Lung microvascular endothelial cell (primary cell): ENCODE results near the gene PRAMEF18. TPM values are rescaled to one million over a fixed set of nuclear protein-coding genes. Genes with fewer than 3 reads are reported as not detected.
"Not testable (repeated sequence)": the region's sequence is repeated elsewhere in the genome, so short reads cannot be mapped to it uniquely, and the experiment has no call there.

Experiments used
- DNase-seq, 2 donors: peaks; one replicate each; pipeline versions ENCODE4 v3.0.0 to v3.0.0-alpha.2; 2010; ENCODE audit warnings: low read depth in 2 of 2
- total RNA-seq: library from RNA; depleted of rRNA; stranded (reverse); fragments of >200 nt; gene quantifications from 2 replicates; pipeline ENCODE4 v1.2.1, GENCODE V29; 2014

The PRAMEF18 gene, protein sequence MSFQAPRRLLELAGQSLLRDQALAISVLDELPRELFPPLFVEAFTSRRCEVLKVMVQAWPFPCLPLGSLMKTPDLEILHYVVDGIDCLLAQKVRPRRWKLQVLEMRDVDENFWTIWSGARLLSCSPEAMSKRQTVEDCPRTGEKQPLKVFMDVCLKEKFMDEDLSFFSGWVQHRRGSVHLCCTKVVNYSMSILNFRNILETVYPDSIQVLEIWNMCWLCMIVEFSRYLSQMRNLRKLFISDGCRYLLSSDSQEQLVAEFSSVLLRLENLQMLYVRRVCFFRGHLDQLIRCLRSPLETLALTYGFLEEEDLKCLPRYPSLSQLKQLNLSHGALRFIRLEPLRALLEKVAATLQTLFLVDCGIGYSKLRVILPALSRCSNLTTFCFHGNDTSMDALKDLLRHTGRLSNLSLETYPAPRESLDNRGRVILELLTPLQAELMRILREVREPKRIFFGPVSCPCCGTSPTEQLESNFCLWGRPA
- total RNA-seq: not detected in 2 replicates

DNA sequence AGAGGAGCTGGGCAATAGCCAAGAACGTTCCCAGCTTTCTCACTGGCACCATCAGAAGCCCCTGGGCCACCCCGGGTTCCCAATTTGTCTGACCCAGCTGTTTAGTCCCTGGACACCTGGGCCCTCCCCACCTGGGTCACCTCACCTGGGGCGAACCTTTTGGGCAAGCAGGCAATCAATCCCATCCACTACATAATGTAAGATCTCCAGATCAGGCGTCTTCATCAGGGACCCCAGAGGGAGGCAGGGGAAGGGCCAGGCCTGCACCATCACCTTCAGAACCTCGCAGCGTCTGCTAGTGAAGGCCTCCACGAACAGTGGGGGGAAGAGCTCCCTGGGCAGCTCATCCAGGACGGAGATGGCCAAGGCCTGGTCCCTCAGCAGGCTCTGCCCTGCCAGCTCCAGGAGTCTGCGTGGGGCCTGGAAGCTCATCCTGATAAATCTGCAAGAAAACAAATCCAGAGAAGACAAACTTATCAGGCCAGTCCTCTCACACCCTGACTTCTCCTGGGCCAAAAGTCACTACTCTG, at the start of gene PRAMEF18:
TSS of gene PRAMEF18 (minus strand) at position 480 of the 530 bp plus-strand sequence. CDS start at position 432, 48 bp downstream.
- not testable (repeated sequence) for DNase-seq

DNA sequence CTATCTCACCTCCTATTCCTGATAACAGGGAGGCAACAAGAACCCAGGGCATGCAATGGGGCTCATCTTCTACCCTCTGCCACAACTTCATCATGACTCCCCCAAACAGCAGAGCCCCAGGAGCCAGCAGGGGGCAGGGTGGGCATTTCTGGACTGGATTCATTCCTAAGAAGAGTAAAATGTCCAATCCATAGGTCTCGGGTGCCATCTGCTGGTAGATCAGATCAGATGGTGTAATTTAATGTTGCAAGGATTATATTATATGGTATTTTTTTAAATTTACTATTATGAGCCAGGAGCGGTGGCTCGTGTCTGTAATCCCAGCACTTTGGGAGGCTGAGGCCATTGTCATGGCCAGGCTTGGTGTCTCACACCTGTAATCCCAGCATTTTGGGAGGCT, 39.2 kb upstream of the PRAMEF18 start:
- DNase-seq: not testable (repeated sequence)

DNA sequence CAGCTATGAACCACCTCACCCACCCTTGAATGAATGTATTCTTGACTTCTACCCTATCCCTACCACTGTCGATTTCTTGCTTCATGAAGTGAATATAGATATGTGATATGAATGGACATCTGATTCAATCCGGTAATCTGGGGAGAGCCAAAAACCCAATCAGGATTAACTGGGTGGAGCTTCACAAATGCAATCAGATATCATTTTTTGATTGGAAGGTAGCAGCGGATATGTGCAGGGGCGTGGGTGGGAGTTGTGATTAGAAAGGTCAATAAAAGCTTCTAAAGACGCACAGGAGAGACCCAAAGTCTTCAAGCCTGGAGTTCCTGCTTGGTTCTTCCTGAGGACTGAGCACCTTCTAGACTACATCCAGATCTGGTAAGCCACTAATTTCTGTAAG, 27.9 kb upstream of the PRAMEF18 start, which contains the start of gene PRAMEF5:
TSS of gene PRAMEF5 (plus strand) at position 301 of the 400 bp plus-strand sequence. CDS start 5,071 bp downstream, outside the sequence.
- not testable (repeated sequence) for DNase-seq

DNA sequence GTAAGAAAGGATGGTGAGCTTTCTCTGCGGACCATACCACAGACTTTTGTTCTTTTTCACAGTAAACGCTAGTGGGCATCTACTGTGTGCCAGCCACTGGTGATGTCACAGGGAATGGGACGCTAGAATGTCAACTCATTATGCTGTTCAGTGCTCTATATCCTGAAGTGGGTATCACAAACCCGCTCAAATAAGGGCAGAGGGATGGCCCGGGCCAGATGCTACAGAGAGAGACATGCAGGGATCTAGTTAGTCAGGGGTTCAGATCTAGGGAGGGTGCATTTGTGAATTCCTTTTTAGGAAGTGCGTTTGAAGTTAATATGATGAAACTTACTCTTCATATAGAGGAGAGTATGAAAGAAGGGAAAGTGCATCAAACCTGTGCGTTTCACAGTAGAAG, 21.2 kb upstream of the PRAMEF18 start:
- not testable (repeated sequence) for DNase-seq

DNA sequence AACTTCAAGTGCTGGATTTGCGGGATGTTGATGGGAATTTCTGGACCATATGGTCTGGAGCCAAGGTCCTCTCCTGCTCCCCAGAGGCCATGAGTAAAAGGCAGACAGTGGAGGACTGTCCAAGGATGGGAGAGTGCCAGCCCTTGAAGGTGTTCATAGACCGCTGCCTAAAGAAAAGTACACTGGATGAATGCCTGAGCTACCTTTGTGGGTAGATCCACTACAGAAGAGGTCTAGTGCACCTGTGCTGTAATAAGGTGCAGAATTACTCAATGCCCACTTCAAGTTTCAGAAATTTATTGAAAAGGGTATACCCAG, 20.6 kb upstream of the PRAMEF18 start:
- not testable (repeated sequence) for DNase-seq

DNA sequence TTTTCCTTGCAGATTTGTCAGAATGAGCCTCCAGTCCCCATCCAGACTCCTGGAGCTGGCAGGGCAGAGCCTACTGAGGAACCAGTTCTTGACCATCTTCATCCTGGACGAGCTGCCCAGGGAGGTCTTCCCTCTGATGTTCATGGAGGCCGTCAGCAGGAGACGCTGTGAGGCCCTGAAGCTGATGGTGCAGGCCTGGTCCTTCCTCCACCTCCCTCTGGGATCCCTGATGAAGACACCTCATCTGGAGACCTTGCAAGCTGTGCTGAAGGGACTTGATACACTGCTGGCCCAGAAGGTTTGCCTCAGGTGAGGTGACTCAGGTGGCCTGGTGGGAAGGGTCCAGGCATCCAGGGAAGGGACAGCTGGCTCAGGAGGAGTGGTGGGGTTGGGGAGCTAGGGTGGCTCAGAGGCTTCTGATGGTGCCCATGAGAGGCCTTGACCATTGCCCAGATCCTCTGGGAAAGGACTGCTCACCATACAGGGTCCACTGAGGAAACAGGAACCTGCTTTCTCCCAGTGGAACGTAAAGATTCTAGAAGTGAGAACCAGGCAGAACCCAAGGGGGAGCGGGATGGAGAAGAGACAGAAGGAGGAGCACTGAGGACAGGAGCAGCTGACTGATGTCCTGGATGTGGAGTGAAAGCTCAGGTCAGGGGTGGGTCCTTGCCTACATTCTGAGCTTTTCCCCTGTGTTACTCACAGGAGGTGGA, 20.0 kb upstream of the PRAMEF18 start:
- not testable (repeated sequence) for DNase-seq

DNA sequence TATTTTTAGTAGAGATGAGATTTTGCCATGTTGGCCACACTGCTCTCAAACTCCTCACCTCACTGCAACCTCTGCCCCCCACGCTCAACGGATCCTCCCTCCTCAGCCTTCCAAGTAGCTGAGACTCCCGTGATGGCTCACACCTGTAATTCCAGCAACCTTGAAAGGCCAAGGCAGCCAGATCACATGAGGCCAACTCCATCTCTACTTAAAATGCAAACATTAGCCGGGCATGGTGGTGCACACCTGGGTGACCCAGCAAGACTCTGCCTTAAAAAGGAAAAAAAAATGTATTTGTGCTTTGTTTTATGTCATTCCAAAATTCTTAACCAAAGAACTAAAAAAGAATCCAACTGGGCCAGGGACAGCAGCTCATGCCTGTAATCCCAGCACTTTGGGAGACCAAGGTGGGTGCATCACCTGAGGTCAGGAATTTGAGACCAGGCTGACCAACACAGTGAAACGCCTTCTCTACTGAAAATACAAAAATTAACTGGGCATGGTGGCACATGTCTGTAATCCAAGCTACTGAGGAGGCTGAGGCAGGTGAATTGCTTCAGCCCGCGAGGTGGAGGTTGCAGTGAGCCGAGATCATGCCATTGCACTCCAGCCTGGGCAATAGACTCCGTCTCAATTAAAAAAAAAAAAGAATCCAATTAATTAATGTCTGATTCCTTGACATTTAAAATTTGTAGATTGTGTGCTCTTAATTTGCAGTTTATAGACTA, 17.7 kb upstream of the PRAMEF18 start:
- not testable (repeated sequence) for DNase-seq

DNA sequence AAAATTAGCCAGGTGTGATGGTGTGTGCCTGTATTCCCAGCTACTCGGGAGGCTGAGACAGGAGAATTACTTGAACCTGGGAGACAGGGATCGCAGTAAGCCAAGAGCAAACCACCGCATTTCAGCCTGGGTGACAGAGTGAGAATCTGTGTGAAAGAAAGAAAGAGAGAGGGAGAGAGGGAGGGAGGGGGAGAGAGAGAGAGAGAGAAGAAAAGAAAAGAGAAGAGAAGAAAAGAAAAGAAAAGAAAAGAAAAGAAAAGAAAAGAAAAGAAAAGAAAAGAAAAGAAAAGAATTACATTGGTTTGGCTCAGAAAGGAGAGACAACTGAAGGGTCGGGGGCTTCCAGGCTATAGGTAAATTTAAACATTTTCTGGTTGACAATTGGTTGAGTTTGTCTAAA, 13.7 kb upstream of the PRAMEF18 start:
- not testable (repeated sequence) for DNase-seq

DNA sequence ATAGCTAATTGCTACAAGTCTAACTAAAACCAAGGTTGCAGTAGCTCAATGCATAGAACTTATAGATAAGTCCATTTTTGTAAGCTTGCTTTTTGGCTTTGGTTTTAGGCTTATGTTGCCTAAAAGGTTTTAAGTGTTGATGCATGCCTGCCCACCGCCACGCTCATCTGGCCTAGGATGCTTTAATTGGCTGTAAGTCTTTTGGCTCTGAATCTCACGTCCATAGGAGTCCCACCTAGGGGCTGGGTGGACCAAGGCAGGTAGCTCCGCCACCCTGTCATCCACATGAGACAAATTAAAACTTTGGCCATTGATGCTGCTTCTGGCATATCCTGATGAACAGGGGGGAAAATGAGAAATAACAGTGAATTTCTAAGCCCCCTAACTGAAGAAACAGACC, 11.6 kb upstream of the PRAMEF18 start:
- not testable (repeated sequence) for DNase-seq

DNA sequence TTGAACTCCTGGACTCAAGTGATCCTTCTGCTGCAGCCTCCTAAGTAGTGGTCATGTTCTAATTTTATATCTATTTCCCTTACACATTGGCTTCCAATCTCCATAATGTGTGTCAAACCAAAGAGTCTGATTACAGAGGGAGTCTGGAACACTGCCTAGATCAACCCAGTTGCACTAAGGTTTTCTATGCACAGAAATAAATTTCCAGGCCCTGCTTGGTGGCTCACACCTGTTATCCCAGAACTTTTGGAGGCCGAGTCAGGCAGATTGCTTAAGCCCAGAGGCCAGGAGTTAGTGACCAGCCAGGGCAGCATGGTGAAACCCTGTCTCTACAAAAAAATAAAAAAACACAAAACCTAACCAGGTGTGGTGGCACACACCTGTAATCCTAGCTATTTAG, 8.1 kb upstream of the PRAMEF18 start:
- not testable (repeated sequence) for DNase-seq

DNA sequence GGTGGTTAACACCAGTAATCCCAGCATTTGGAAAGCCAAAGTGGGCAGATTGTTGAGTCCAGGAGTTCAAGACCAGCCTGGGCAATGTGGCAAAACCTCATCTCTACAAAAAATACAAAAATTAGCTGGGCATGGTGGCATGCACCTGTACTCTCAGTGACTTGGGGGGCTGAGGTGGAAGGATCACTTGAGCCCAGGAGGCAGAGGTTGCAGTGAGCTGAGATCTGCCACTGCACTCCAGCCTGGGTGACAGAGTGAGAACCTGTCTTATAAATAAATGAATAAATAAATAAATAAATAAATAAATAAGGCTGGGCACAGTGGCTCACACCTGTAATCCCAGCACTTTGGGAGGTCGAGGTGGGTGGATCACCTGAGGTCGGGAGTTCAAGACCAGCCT, 6.1 kb upstream of the PRAMEF18 start:
- DNase-seq: not testable (repeated sequence)

DNA sequence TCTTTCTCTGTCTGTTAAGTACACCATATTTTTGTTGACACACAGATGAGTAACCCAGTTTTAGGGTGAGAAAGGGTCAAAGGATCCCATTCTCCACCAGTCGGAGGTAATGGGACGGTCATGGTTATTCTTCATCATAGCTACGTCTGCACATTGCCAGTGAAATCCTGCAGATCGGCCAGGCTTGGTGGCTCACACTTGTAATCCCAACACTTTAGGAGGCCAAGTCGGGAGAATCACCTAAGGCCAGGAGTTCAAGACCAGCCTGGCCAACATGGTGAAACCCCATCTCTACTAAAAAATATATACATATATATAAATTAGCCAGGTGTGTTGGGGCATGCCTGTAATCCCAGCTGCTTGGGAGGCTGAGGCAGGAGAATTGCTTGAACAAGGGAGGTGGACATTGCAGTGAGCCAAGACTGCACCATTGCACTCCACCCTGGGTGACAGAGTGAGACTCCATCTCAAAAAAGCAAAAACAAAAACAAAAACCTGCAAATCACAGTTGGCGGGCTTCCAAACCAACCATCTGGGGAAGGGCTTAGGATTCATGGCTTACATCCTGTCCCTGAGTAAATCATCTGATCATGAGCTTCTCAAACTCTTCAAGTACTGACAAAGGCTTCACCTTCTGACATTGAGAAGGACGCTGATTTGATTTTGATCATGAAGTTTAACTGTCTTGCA, 5.3 kb upstream of the PRAMEF18 start:
- DNase-seq: not testable (repeated sequence)

DNA sequence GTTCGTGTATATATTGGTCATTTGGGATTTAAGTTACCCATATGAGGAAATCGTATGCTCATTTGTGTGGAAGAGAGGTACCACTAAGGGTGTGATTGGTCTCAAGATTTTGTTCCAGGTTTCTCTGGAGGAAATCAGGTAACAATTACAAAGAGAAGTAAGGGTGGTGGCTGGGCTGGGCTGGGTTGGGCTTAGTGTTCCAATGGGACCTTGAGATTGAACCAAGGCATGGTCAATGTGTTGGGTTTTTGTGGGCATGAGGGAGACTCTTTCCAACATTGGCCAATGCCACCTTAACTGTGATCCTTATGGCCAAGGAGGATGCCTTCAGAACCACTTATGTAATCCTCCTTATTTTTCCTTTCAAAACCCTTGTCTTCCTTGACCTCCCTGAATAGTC, 4.6 kb upstream of the PRAMEF18 start:
- DNase-seq: not testable (repeated sequence)

DNA sequence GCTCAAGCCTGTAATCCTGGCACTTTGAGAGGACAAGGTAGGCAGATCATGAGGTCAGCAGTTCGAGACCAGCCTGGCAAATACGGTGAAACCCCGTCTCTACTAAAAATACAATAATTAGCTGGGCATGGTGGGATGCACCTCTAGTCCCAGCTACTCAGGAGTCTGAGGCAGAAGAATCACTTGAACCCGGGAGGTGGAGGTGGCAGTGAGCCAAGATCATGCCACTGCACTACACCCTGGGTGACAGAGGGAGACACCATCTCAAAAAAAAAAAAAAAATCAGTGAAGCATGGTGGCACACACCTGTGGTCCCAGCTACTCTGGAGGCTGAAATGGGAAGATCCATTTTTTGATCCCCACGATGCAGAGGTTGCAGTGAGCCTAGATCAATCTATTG, 4.1 kb upstream of the PRAMEF18 start:
- not testable (repeated sequence) for DNase-seq

DNA sequence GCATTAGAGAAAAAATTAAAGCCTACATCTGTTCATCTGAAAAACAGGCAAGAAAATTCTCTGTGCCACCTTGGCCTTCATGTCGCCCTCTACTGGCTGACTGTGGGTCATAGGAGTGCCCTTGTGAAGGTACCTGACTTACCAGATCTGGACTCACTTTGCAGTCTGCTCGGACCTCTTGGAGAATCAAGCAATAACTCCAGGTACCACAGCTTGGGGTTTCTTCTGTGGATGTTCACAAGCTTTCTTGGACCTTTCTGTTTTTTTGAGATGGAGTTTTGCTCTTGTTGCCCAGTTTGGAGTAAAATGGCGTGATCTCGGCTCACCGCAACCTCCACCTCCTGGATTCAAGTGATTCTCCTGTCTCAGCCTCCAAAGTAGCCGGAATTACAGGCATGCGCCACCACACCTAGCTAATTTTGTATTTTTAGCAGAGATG, 2.4 kb upstream of the PRAMEF18 start:
- DNase-seq: peak in 1 of 2 donors; percentile 10

DNA sequence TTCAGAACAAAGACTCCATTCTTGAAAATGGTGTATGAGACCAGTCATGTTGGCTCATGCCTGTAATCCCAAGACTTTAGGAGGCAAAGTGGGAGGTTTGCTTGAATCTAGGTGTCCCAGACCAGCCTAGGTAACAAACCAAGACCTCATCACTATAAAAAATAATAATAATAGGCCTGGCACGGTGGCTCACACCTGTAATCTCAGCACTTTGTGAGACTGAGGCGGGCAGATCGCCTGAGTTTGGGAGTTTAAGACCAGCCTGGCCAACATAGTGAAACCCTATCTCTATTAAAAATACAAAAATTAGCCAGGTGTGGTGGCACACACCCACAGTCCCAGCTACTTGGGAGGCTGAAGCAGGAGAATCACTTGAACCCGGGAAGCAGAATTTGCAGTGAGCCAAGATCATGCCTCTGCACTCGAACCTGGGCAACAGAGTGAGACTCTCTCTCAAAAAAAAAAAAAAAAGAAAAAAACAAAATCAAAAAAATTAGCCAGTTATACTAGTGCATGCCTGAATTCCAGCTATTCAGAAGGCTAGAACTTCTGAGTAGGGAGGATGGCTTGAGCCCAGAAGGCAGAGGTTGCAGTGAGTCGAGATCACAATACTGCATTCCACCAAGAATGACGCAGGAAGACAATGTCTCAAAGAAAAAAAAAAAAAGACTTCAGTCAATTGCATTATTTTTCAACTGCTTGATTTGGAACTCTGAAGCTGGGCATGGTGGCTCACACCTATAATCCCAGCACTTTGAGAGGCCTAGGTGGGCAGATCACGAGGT, 1.5 kb upstream of the PRAMEF18 start:
- DNase-seq: not testable (repeated sequence)

DNA sequence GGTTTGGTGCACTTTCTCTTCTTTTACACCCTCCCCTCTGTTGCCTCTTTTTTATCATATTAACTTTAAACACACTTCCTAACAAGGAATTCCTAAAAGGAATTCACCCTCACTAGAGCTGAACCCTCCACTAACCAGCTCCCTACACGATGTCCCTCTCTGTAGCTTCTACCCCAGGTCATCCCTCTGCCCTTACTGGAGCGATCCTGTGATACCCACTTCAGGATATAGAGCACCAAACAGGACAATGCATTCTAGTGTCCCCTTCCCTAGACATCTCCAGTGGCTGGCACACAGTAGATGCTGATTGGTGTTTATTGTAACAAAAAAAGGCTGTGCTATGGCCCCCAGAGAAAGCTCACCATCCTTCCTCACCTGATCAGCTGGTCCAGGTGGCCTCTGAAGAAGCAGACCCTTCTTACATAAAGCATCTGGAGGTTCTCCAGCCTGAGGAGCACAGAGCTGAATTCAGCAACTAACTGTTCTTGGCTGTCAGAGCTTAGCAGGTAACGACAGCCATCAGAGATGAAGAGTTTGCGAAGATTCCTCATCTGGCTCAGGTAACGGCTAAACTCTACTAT, 1.4 kb downstream of the PRAMEF18 start:
- no peak for DNase-seq

DNA sequence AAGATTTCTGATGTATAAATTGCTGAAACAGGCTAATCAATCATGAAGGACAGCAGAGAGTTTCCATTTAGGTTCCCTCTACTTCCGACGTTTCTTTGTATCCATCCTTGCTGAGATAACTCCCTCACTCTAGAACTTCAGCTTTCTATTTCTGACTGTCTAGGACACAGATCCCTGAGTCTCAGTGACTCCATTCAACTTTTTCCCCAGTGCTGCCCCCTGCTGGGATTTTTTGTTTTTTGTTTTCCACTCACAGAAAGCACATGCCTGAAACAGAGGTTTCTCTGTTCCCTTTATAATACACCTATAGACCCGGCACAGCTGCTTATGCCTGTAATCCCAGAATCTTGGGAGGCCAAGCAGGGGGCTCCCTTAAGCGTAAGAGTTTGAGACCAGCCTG, 3.2 kb downstream of the PRAMEF18 start:
- DNase-seq: not testable (repeated sequence)

DNA sequence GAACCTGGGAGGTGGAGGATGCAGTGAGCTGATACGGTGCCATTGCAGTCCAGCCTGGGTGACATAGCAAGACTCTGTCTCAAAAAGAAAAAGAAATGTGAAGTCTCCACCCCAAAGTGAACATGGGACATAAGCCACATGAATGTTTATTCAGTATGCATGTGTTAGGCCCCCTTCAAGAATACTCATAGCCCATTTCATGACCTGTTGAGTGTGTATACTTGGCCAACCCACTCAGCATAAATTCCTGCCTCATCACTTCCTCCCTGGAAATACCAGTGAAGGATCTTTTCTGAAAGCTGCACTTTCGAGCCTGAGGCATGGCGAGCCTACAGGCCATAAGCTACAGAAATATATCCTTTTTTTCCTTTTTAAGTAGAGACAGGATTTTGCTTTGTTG, 6.8 kb downstream of the PRAMEF18 start:
- not testable (repeated sequence) for DNase-seq

DNA sequence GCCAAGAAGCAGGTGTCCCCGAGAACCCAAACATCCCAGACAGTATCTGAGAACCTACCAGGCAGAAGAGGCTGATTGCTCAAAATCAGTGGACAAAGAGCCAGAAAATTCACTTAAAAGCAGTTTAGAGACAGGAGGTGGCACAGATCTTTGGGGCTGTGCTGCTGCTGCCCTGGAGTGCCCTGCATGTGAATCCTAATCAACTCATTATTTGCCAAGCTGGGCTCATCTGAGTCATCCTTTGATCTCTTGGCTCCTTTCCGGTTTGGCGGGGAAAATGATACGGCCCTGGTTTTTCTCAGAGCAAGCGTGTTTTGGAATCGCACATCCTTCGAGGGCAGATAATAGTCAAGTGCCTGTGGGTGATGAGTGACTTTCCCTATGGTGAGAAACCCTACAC, 9.3 kb downstream of the PRAMEF18 start:
- DNase-seq: not testable (repeated sequence)
